ENCODE results near the gene RCSD1.
"Not testable (repeated sequence)": the region's sequence is repeated elsewhere in the genome, so short reads cannot be mapped to it uniquely, and the experiment has no call there.

GRCh38 chr1:167742392-167743057, 112.5 kb downstream of the RCSD1 start:
- not testable (repeated sequence) for TF ChIP-seq EZH2phosphoT487 (IDR thresholded peaks at IDR 0.05; ENCODE audit: borderline replicate concordance, low read length)
- TF ChIP-seq, protein P1, sequence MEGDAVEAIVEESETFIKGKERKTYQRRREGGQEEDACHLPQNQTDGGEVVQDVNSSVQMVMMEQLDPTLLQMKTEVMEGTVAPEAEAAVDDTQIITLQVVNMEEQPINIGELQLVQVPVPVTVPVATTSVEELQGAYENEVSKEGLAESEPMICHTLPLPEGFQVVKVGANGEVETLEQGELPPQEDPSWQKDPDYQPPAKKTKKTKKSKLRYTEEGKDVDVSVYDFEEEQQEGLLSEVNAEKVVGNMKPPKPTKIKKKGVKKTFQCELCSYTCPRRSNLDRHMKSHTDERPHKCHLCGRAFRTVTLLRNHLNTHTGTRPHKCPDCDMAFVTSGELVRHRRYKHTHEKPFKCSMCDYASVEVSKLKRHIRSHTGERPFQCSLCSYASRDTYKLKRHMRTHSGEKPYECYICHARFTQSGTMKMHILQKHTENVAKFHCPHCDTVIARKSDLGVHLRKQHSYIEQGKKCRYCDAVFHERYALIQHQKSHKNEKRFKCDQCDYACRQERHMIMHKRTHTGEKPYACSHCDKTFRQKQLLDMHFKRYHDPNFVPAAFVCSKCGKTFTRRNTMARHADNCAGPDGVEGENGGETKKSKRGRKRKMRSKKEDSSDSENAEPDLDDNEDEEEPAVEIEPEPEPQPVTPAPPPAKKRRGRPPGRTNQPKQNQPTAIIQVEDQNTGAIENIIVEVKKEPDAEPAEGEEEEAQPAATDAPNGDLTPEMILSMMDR (IDR thresholded peaks at IDR 0.05; ENCODE audit: low read depth, low read length, poor library complexity, severe bottlenecking), result not testable (repeated sequence)

All from DOHH2 (cell line).